Measurements from ENCODE around the gene SNX33.
A peak's percentile ranks its signal among the peaks of the same experiment; 100 is the strongest.
"Not testable (repeated sequence)": the region's sequence is repeated elsewhere in the genome, so short reads cannot be mapped to it uniquely, and the experiment has no call there.

SNX33 gene

GRCh38 chr15:75647370-75648155 is at the start of gene SNX33:
SNX33 (plus strand) TSS chr15:75647912; CDS start chr15:75649103, 1,191 bp downstream.
- peak; percentile 21 for DNase-seq

- no peak for DNase-seq
These were observed 49.4 kb upstream of the SNX33 start for GRCh38 chr15:75598361-75598760.

GRCh38 chr15:75599401-75599800 is 48.3 kb upstream of the SNX33 start:
- no peak for DNase-seq

- no peak for DNase-seq
These were observed 41.7 kb upstream of the SNX33 start for GRCh38 chr15:75606026-75606425.

- DNase-seq = no peak
These were observed 40.7 kb upstream of the SNX33 start for GRCh38 chr15:75606711-75607699.

GRCh38 chr15:75616766-75617165 is 30.9 kb upstream of the SNX33 start:
- DNase-seq = no peak

- DNase-seq = no peak
These were observed 27.5 kb upstream of the SNX33 start for GRCh38 chr15:75620058-75620820.

- DNase-seq = no peak
These were observed 26.8 kb upstream of the SNX33 start for GRCh38 chr15:75620841-75621391.

GRCh38 chr15:75622505-75622904 is 25.2 kb upstream of the SNX33 start:
- no peak for DNase-seq

GRCh38 chr15:75625542-75626347 is 22.0 kb upstream of the SNX33 start, which contains the start of gene SNUPN:
SNUPN (minus strand) TSS chr15:75625725; CDS start chr15:75621051, 4,674 bp downstream.
- DNase-seq = peak; percentile 78

GRCh38 chr15:75631935-75632334 is 15.8 kb upstream of the SNX33 start:
- no peak for DNase-seq

- not testable (repeated sequence) for DNase-seq
These were observed 13.8 kb upstream of the SNX33 start for GRCh38 chr15:75633922-75634321.

- no peak for DNase-seq
These were observed 11.7 kb upstream of the SNX33 start for GRCh38 chr15:75636026-75636425.

GRCh38 chr15:75637245-75638009 is 10.3 kb upstream of the SNX33 start:
- DNase-seq = no peak

GRCh38 chr15:75639191-75639708 is 8.5 kb upstream of the SNX33 start:
- no peak for DNase-seq

- DNase-seq = peak; percentile 96
These were observed 7.8 kb upstream of the SNX33 start, which contains the start of gene IMP3 for GRCh38 chr15:75639709-75640482. IMP3 (minus strand) TSS chr15:75640224; CDS start chr15:75640168, 56 bp downstream.

GRCh38 chr15:75640483-75641178 is 7.1 kb upstream of the SNX33 start:
- DNase-seq = peak; percentile 68

- no peak for DNase-seq
These were observed 6.6 kb upstream of the SNX33 start for GRCh38 chr15:75641179-75641503.

GRCh38 chr15:75641603-75642002 is 6.1 kb upstream of the SNX33 start:
- no peak for DNase-seq

Data from NCI-H1694 (cell line).